HFFc6 (cell line): ENCODE results near the gene KCNMB2. TPM values are rescaled to one million over a fixed set of nuclear protein-coding genes. Genes with fewer than 3 reads are reported as not detected.

ENCODE experiments used
- DNase-seq: peaks from one replicate; pipeline ENCODE4 v3.0.0-alpha.2; 2018
- H3K27ac Mint-ChIP-seq: 2 replicates; pipeline ENCODE4 v1.8.0; 2020; ENCODE audit warnings: mild to moderate bottlenecking, mixed read lengths
- H3K27me3 Mint-ChIP-seq: 2 replicates; pipeline ENCODE4 v1.8.0; 2021; ENCODE audit warnings: mild to moderate bottlenecking, moderate library complexity, mixed read lengths; ENCODE audit not compliant: insufficient read depth
- H3K36me3 Mint-ChIP-seq: 2 replicates; pipeline ENCODE4 v1.8.0; 2021; ENCODE audit warnings: low read depth, mixed read lengths
- H3K4me1 Mint-ChIP-seq: 2 replicates; pipeline ENCODE4 v1.8.0; 2020; ENCODE audit warnings: low read depth, mixed read lengths
- H3K4me3 Mint-ChIP-seq: 2 replicates; pipeline ENCODE4 v1.8.0; 2020; ENCODE audit warnings: mild to moderate bottlenecking, moderate library complexity, mixed read lengths
- H3K9me3 Mint-ChIP-seq: 2 replicates; pipeline ENCODE4 v1.8.0; 2020; ENCODE audit warnings: mild to moderate bottlenecking, mixed read lengths
- CTCF ChIP-seq: fragments of 200-600 bp; sonication (generic); IDR thresholded peaks from 2 replicates; pipeline ENCODE4 v1.5.0; 2021; ENCODE audit warnings: antibody characterized with exemption, mild to moderate bottlenecking
- total RNA-seq, 6 experiments: library from RNA; stranded (reverse); fragmentation: NEBNext Ultra II Directional; extraction: Animal tissue kit (Norgen Biotek cat#: 25700); gene quantifications; 2 replicates in 1 of 6; 3 replicates in 5 of 6; pipeline ENCODE4 v1.2.3, GENCODE V29; 2021

The KCNMB2 gene
- total RNA-seq, 6 experiments from 2014 or later, result not detected

GRCh38 chr3:178586076-178586475 is 49.8 kb downstream of the KCNMB2 start:
- Mint-ChIP-seq H3K4me1 (no peaks in the 10 kb centered on the region), H3K9me3 (peaks cover 27% of the 10 kb centered on the region), H3K36me3 (no peaks in the 10 kb centered on the region), H3K27ac (no peak overlapping the region), H3K4me3 (no peak overlapping the region), H3K27me3 (no peaks in the 10 kb centered on the region; the same call in 1 of the 2 replicates)
- TF ChIP-seq CTCF, result no peak
- no peak for DNase-seq

- no peak for DNase-seq
- Mint-ChIP-seq H3K27me3 (no peaks in the 10 kb centered on the region), H3K27ac (no peak overlapping the region), H3K9me3 (peaks cover 34% of the 10 kb centered on the region), H3K4me1 (no peaks in the 10 kb centered on the region), H3K4me3 (no peak overlapping the region), H3K36me3 (no peaks in the 10 kb centered on the region)
- TF ChIP-seq CTCF, result no peak
Observed at GRCh38 chr3:178588628-178589027, 52.4 kb downstream of the KCNMB2 start.

GRCh38 chr3:178593786-178594185 is 57.5 kb downstream of the KCNMB2 start:
- Mint-ChIP-seq H3K9me3 (peaks cover 41% of the 10 kb centered on the region), H3K27ac (no peak overlapping the region), H3K4me1 (no peaks in the 10 kb centered on the region), H3K36me3 (no peaks in the 10 kb centered on the region), H3K4me3 (no peak overlapping the region), H3K27me3 (no peaks in the 10 kb centered on the region; the same call in 1 of the 2 replicates)
- no peak for TF ChIP-seq CTCF
- no peak for DNase-seq

GRCh38 chr3:178597371-178597770 is 61.1 kb downstream of the KCNMB2 start:
- Mint-ChIP-seq H3K27me3 (no peaks in the 10 kb centered on the region; the same call in 1 of the 2 replicates), H3K4me1 (no peaks in the 10 kb centered on the region), H3K27ac (no peak overlapping the region), H3K4me3 (no peak overlapping the region), H3K36me3 (no peaks in the 10 kb centered on the region), H3K9me3 (peaks cover 42% of the 10 kb centered on the region)
- no peak for DNase-seq
- TF ChIP-seq CTCF, result no peak

- Mint-ChIP-seq H3K4me1 (no peaks in the 10 kb centered on the region), H3K27ac (no peak overlapping the region), H3K27me3 (no peaks in the 10 kb centered on the region; the same call in none of the 2 replicates), H3K4me3 (no peak overlapping the region), H3K9me3 (peaks cover 35% of the 10 kb centered on the region), H3K36me3 (no peaks in the 10 kb centered on the region)
- no peak for TF ChIP-seq CTCF
- no peak for DNase-seq
Observed at GRCh38 chr3:178602856-178603255, 66.6 kb downstream of the KCNMB2 start.

- Mint-ChIP-seq H3K9me3 (peaks cover 34% of the 10 kb centered on the region), H3K27me3 (no peaks in the 10 kb centered on the region; the same call in none of the 2 replicates), H3K36me3 (no peaks in the 10 kb centered on the region), H3K27ac (no peak overlapping the region), H3K4me1 (no peaks in the 10 kb centered on the region), H3K4me3 (no peak overlapping the region)
- no peak for TF ChIP-seq CTCF
- no peak for DNase-seq
Observed at GRCh38 chr3:178603735-178604134, 67.5 kb downstream of the KCNMB2 start.
